ENCODE measurements around the gene ABCB8.

The ABCB8 gene

DNA sequence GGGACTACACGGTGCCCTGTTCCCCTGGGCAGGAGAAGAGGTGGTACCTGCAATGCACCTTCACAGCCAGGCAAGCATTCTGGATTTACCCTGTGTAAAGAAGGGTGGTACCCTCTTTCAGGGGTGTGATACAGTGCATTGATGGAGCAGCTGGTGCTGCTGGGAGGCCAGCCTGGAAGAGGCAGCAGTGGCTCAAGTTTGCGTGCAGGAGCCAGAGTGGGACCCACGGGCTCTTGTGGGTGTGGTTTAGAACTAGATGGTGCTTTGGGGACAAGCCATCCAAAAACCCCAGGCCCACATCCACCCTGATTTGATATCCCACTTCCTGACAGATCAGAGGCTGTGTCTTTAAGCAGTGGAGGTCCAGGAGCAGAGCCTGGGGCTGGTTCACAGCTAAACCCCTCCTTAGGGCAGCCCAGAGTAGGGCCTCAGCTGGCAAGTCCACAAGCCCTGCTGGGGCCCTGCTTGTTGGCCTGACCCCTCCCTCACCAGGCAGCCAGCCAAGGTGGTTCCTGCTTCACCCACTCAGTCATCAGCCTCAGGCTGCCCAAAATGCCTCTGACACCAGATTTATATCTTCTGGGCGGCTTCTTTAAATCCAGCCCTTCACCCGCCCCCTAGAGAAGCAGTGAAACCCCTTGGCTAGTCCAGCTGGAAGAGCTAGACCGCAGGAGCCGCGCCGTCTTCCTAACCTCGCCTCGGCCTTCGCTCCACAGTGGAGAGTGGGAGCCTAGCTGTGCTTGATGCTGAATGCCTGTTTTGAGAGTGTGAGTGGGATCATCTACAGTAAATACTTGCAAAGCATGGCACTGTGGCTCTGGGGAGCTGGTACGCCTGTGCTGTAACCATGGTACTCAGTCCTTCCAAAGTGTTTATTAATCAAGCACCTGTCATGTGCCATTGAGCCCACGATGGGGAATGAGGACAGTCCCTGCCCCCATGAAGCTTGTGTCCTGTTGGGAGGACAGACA lies 18.6 kb downstream of the ABCB8 start:
- peaks cover 6% of the 10 kb centered on the region for H3K27me3 ChIP-seq (ENCODE audit: insufficient read depth, poor library complexity, severe bottlenecking)
- ATAC-seq (ENCODE audit: low read depth) (peak; percentile 33), DNase-seq (ENCODE audit: low spot score) (no peak)
- H3K27ac ChIP-seq (ENCODE audit: poor library complexity, severe bottlenecking) = no peak overlapping the region
- TF ChIP-seq, protein P1, sequence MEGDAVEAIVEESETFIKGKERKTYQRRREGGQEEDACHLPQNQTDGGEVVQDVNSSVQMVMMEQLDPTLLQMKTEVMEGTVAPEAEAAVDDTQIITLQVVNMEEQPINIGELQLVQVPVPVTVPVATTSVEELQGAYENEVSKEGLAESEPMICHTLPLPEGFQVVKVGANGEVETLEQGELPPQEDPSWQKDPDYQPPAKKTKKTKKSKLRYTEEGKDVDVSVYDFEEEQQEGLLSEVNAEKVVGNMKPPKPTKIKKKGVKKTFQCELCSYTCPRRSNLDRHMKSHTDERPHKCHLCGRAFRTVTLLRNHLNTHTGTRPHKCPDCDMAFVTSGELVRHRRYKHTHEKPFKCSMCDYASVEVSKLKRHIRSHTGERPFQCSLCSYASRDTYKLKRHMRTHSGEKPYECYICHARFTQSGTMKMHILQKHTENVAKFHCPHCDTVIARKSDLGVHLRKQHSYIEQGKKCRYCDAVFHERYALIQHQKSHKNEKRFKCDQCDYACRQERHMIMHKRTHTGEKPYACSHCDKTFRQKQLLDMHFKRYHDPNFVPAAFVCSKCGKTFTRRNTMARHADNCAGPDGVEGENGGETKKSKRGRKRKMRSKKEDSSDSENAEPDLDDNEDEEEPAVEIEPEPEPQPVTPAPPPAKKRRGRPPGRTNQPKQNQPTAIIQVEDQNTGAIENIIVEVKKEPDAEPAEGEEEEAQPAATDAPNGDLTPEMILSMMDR (IDR thresholded peaks at IDR 0.05; ENCODE audit: poor library complexity, severe bottlenecking) = no peak
- no peaks in the 10 kb centered on the region for H3K9me3 ChIP-seq (ENCODE audit: severe bottlenecking)
- H3K4me3 ChIP-seq (ENCODE audit: severe bottlenecking) = no peak overlapping the region
- H3K4me1 ChIP-seq (ENCODE audit: insufficient read depth, poor library complexity, severe bottlenecking) = no peaks in the 10 kb centered on the region
- H3K36me3 ChIP-seq (ENCODE audit: low read depth) = no peaks in the 10 kb centered on the region

DNA sequence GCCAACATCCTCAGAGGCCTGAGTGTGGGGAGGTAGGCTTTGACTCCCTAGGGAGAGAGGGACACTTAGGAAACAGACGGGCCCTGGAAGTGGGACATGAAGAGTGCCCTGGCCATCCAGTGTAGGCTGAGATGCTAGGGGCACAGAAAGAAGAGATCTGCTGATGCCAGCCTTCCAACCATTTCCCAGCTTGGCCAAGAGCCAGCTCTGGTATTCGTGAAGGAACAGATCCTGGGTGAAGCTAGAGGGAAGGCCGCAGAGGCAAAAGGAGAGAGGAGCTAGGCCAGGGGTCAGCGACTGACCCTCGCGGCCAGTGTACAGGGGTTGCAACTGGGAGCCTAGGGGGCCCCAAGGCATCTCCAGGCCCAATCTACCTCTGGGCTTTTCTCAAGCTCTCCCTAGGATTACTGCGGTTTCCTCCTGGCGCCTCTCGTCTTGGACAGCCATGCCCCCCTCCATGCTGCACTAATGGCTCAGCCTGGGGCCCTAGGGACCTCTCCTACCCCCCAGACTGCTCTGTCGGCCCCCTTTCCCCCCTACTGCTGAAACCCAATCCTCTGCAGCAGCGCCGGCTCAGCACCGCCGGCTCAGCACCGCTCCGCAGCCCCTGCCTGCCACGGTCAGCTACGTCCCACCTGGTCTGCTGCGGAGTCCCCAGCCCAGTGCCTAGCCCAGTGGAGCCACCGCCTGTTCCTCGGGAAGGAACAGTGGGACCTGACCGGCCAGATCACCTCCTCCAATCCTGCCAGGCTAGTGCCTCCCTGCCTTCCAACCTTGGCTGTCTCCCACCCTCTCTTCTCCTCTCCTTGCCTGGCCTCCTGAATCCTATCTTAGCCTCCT lies 19.9 kb downstream of the ABCB8 start, which contains the start of gene ASIC3:
TSS of gene ASIC3 (plus strand) at position 556 of the 840 bp plus-strand sequence. CDS start 355 bp downstream, outside the sequence.
- no peaks in the 10 kb centered on the region for H3K9me3 ChIP-seq (ENCODE audit: severe bottlenecking)
- H3K27ac ChIP-seq (ENCODE audit: poor library complexity, severe bottlenecking) = no peak within 1 kb of the TSS
- TF ChIP-seq, protein P1 (IDR thresholded peaks at IDR 0.05; ENCODE audit: poor library complexity, severe bottlenecking) = no peak
- no peak within 1 kb of the TSS for H3K4me3 ChIP-seq (ENCODE audit: severe bottlenecking)
- no peak for DNase-seq (ENCODE audit: low spot score)
- peaks cover 6% of the 10 kb centered on the region for H3K27me3 ChIP-seq (ENCODE audit: insufficient read depth, poor library complexity, severe bottlenecking)
- ATAC-seq (ENCODE audit: low read depth) = no peak
- H3K36me3 ChIP-seq (ENCODE audit: low read depth) = no peaks in the 10 kb centered on the region
- no peaks in the 10 kb centered on the region for H3K4me1 ChIP-seq (ENCODE audit: insufficient read depth, poor library complexity, severe bottlenecking)

DNA sequence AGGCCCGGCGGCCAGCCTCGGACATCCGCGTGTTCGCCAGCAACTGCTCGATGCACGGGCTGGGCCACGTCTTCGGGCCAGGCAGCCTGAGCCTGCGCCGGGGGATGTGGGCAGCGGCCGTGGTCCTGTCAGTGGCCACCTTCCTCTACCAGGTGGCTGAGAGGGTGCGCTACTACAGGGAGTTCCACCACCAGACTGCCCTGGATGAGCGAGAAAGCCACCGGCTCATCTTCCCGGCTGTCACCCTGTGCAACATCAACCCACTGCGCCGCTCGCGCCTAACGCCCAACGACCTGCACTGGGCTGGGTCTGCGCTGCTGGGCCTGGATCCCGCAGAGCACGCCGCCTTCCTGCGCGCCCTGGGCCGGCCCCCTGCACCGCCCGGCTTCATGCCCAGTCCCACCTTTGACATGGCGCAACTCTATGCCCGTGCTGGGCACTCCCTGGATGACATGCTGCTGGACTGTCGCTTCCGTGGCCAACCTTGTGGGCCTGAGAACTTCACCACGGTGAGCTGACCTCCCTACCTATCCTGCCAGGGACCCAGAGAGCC lies 20.7 kb downstream of the ABCB8 start:
- TF ChIP-seq, protein P1 (IDR thresholded peaks at IDR 0.05; ENCODE audit: poor library complexity, severe bottlenecking) = no peak
- no peak overlapping the region for H3K4me3 ChIP-seq (ENCODE audit: severe bottlenecking)
- H3K27me3 ChIP-seq (ENCODE audit: insufficient read depth, poor library complexity, severe bottlenecking) = peaks cover 6% of the 10 kb centered on the region
- no peaks in the 10 kb centered on the region for H3K4me1 ChIP-seq (ENCODE audit: insufficient read depth, poor library complexity, severe bottlenecking)
- no peaks in the 10 kb centered on the region for H3K36me3 ChIP-seq (ENCODE audit: low read depth)
- DNase-seq (ENCODE audit: low spot score) (no peak), ATAC-seq (ENCODE audit: low read depth) (no peak)
- H3K9me3 ChIP-seq (ENCODE audit: severe bottlenecking) = no peaks in the 10 kb centered on the region
- H3K27ac ChIP-seq (ENCODE audit: poor library complexity, severe bottlenecking) = no peak overlapping the region

DNA sequence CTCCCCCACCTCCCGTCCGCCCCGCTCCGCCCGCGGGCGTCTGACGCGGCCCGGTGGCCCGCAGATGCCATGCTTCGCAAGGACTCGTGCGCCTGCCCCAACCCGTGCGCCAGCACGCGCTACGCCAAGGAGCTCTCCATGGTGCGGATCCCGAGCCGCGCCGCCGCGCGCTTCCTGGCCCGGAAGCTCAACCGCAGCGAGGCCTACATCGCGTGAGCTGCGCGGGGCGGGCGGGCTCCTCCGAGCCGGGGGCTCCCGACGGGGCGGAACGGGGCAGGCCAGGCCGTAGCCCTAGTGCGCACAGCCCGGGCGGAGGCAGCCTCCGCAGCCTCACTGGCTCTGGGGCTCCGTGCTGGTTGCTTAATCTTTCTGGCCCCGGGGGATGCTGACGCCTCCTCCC lies 22.9 kb downstream of the ABCB8 start:
- DNase-seq (ENCODE audit: low spot score) = no peak
- ATAC-seq (ENCODE audit: low read depth) = peak; percentile 67
- H3K27ac ChIP-seq (ENCODE audit: poor library complexity, severe bottlenecking) = no peak overlapping the region
- no peaks in the 10 kb centered on the region for H3K36me3 ChIP-seq (ENCODE audit: low read depth)
- H3K27me3 ChIP-seq (ENCODE audit: insufficient read depth, poor library complexity, severe bottlenecking) = peaks cover 6% of the 10 kb centered on the region
- H3K9me3 ChIP-seq (ENCODE audit: severe bottlenecking) = no peaks in the 10 kb centered on the region
- H3K4me1 ChIP-seq (ENCODE audit: insufficient read depth, poor library complexity, severe bottlenecking) = no peaks in the 10 kb centered on the region
- TF ChIP-seq, protein P1 (IDR thresholded peaks at IDR 0.05; ENCODE audit: poor library complexity, severe bottlenecking) = no peak
- no peak overlapping the region for H3K4me3 ChIP-seq (ENCODE audit: severe bottlenecking)
